ENCODE data around the gene SVIL.

DNA sequence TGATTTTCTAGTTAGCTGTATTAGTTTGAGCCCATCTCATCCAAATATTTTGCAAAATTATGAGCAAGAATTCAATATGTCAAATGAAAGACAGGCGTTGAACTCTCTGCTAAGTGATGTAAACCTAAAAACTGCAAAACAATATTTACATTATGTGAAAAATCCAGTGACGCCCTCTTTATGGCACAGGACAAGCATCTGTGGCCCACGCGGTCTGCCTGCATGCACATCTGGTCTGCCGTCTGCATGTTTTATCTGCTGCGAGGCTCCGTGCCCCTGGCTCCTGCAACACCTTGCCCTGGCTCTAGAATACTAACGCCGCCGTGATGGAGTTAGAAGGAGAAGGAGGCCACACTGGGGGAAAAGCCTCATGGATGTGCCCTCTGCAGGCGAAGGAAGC, 142.0 kb downstream of the SVIL start:
- TF ChIP-seq CTCF (conservative IDR thresholded peaks at IDR 0.05): no peak
- TF ChIP-seq EZH2 (IDR thresholded peaks at IDR 0.05; ENCODE audit: low read depth): no peak
